MCF 10A (cell line): Measurements from ENCODE around the gene WFIKKN2. TPM values are rescaled to one million over a fixed set of nuclear protein-coding genes. Genes with fewer than 3 reads are reported as not detected.

ENCODE experiments used
- BruUV-seq: library from RNA; stranded (reverse); fragments of 400-500 nt; replicated peaks from 2 replicates; lab custom pipeline; 2021; lab: Mats Ljungman, UMichigan
- CTCF ChIA-PET: fragments of 300-600 bp; sonication (Branson Sonifier 250); formaldehyde crosslinking; extraction: SDS; loops from one replicate; lab custom pipeline; 2021; ENCODE audit warnings: antibody characterized with exemption, inconsistent platforms; lab: Yijun Ruan, JAX
- POLR2A ChIA-PET: fragments of 300-600, 350-650 bp; sonication (Branson Sonifier 250); formaldehyde crosslinking; extraction: SDS; loops from one replicate; lab custom pipeline; 2020; ENCODE audit warnings: antibody characterized with exemption, inconsistent platforms; lab: Yijun Ruan, JAX
- DNase-seq: peaks from one replicate; pipeline ENCODE4 v3.0.0-alpha.2; 2018; ENCODE audit not compliant: unreplicated experiment
- H3K27ac Mint-ChIP-seq: one replicate; pipeline ENCODE4 v1.8.0; 2022; ENCODE audit warnings: mild to moderate bottlenecking, low read depth, mixed read lengths; ENCODE audit not compliant: unreplicated experiment
- H3K27me3 Mint-ChIP-seq: one replicate; pipeline ENCODE4 v1.8.0; 2022; ENCODE audit warnings: mixed read lengths; ENCODE audit not compliant: insufficient read depth, unreplicated experiment
- H3K36me3 Mint-ChIP-seq: one replicate; pipeline ENCODE4 v1.8.0; 2022; ENCODE audit warnings: mild to moderate bottlenecking, moderate library complexity, mixed read lengths; ENCODE audit not compliant: insufficient read depth, unreplicated experiment
- H3K4me1 Mint-ChIP-seq: one replicate; pipeline ENCODE4 v1.8.0; 2022; ENCODE audit warnings: mixed read lengths; ENCODE audit not compliant: insufficient read depth, unreplicated experiment
- H3K4me3 Mint-ChIP-seq: one replicate; pipeline ENCODE4 v1.8.0; 2022; ENCODE audit warnings: mild to moderate bottlenecking, moderate library complexity, mixed read lengths; ENCODE audit not compliant: unreplicated experiment
- H3K9me3 Mint-ChIP-seq: one replicate; pipeline ENCODE4 v1.8.0; 2022; ENCODE audit warnings: mixed read lengths; ENCODE audit not compliant: unreplicated experiment
- intact Hi-C: fragments of 100-400 bp; cut with micrococcal nuclease; formaldehyde crosslinking; loops from 2 replicates; pipeline ENCODE4 v1.14.1; 2022
- total RNA-seq: library from RNA; stranded (reverse); gene quantifications from 2 replicates; pipeline ENCODE4 v1.2.3, GENCODE V29; 2022
- TF ChIP-seq, protein P1 (sequence below): fragments of 200-600 bp; IDR thresholded peaks from one replicate; pipeline ENCODE4 v1.8.0; 2022; ENCODE audit warnings: antibody characterized with exemption, mild to moderate bottlenecking; ENCODE audit not compliant: unreplicated experiment

The WFIKKN2 gene
- total RNA-seq, 1 experiment from 2014 or later = not detected

GRCh38 chr17:50840311-50840851 lies 5.0 kb downstream of the WFIKKN2 start:
- no peak for DNase-seq
- intact Hi-C loops = loop anchor here (5.0 kb wide), 2 partner anchors 133 to 358 kb away; partner anchors contain the start of gene ANKRD40
- CTCF ChIA-PET = interaction anchor here (0.6 to 8.3 kb wide), 13 partner anchors 8 to 202 kb away, joined by 3 to 320 read pairs (median 4); no protein-coding TSS in a partner anchor
- H3K27me3 Mint-ChIP-seq = no peaks in the 10 kb centered on the region
- H3K4me3 Mint-ChIP-seq = no peak overlapping the region
- BruUV-seq = no TSS peak
- no peaks in the 10 kb centered on the region for H3K9me3 Mint-ChIP-seq
- H3K27ac Mint-ChIP-seq = no peak overlapping the region
- TF ChIP-seq, protein P1, sequence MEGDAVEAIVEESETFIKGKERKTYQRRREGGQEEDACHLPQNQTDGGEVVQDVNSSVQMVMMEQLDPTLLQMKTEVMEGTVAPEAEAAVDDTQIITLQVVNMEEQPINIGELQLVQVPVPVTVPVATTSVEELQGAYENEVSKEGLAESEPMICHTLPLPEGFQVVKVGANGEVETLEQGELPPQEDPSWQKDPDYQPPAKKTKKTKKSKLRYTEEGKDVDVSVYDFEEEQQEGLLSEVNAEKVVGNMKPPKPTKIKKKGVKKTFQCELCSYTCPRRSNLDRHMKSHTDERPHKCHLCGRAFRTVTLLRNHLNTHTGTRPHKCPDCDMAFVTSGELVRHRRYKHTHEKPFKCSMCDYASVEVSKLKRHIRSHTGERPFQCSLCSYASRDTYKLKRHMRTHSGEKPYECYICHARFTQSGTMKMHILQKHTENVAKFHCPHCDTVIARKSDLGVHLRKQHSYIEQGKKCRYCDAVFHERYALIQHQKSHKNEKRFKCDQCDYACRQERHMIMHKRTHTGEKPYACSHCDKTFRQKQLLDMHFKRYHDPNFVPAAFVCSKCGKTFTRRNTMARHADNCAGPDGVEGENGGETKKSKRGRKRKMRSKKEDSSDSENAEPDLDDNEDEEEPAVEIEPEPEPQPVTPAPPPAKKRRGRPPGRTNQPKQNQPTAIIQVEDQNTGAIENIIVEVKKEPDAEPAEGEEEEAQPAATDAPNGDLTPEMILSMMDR = no peak
- H3K36me3 Mint-ChIP-seq = no peaks in the 10 kb centered on the region
- POLR2A ChIA-PET = interaction anchor here (0.7 to 1.2 kb wide), 2 partner anchors 54 to 59 kb away, joined by 3 to 4 read pairs; no protein-coding TSS in a partner anchor
- peaks cover 10% of the 10 kb centered on the region for H3K4me1 Mint-ChIP-seq

GRCh38 chr17:50841277-50841948 lies 6.0 kb downstream of the WFIKKN2 start:
- Mint-ChIP-seq H3K27me3 (no peaks in the 10 kb centered on the region), H3K4me1 (peaks cover 14% of the 10 kb centered on the region), H3K36me3 (no peaks in the 10 kb centered on the region), H3K27ac (no peak overlapping the region), H3K9me3 (no peaks in the 10 kb centered on the region), H3K4me3 (no peak overlapping the region)
- ChIA-PET CTCF (interaction anchor here (0.6 to 8.3 kb wide), 25 partner anchors 9 to 672 kb away, joined by 3 to 320 read pairs (median 4); no protein-coding TSS in a partner anchor), POLR2A (interaction anchor here (0.7 to 2.9 kb wide), 6 partner anchors 10 to 60 kb away, joined by 3 to 23 read pairs (median 4); no protein-coding TSS in a partner anchor)
- intact Hi-C loops = loop anchor here (5.0 kb wide), 2 partner anchors 134 to 359 kb away; partner anchors contain the start of gene ANKRD40
- BruUV-seq = no TSS peak
- DNase-seq = no peak
- TF ChIP-seq, protein P1 = no peak

- ChIA-PET POLR2A (interaction anchor here (0.7 to 2.9 kb wide), 4 partner anchors 10 to 58 kb away, joined by 3 to 23 read pairs (median 4); no protein-coding TSS in a partner anchor), CTCF (interaction anchor here (0.6 to 8.3 kb wide), 34 partner anchors 10 to 672 kb away, joined by 3 to 320 read pairs (median 5); no protein-coding TSS in a partner anchor)
- Mint-ChIP-seq H3K4me1 (peaks cover 14% of the 10 kb centered on the region), H3K27me3 (no peaks in the 10 kb centered on the region), H3K9me3 (no peaks in the 10 kb centered on the region), H3K4me3 (no peak overlapping the region), H3K27ac (no peak overlapping the region), H3K36me3 (no peaks in the 10 kb centered on the region)
- TF ChIP-seq, protein P1 = peak; percentile 84
- no TSS peak for BruUV-seq
- peak; percentile 74 for DNase-seq
- intact Hi-C loops = loop anchor here (1.0 to 5.0 kb wide), 4 partner anchors 59 to 360 kb away; partner anchors contain the start of genes ANKRD40 and SPATA20
These were observed 6.6 kb downstream of the WFIKKN2 start for GRCh38 chr17:50841949-50842354.
